ENCODE measurements around the gene VANGL2.

GRCh38 chr1:160401487-160401805 is 1.1 kb downstream of the VANGL2 start:
- TF ChIP-seq CTCF (IDR thresholded peaks at IDR 0.05): no peak
- TF ChIP-seq POLR2AphosphoS5 (IDR thresholded peaks at IDR 0.05): no peak
- TF ChIP-seq POLR2A (IDR thresholded peaks at IDR 0.05): no peak
- no peak for TF ChIP-seq EP300 (IDR thresholded peaks at IDR 0.05)
